SKM-1 treated with dmso at 0.1 percent for 144 hours (cell line): ENCODE measurements around the gene KPNA6.
"Not testable (repeated sequence)": the region's sequence is repeated elsewhere in the genome, so short reads cannot be mapped to it uniquely, and the experiment has no call there.

Source experiments
- DNase-seq: peaks from one replicate; lab custom pipeline; 2025; ENCODE audit not compliant: unreplicated experiment; lab: John Stamatoyannopoulos, UW

The KPNA6 gene

DNA sequence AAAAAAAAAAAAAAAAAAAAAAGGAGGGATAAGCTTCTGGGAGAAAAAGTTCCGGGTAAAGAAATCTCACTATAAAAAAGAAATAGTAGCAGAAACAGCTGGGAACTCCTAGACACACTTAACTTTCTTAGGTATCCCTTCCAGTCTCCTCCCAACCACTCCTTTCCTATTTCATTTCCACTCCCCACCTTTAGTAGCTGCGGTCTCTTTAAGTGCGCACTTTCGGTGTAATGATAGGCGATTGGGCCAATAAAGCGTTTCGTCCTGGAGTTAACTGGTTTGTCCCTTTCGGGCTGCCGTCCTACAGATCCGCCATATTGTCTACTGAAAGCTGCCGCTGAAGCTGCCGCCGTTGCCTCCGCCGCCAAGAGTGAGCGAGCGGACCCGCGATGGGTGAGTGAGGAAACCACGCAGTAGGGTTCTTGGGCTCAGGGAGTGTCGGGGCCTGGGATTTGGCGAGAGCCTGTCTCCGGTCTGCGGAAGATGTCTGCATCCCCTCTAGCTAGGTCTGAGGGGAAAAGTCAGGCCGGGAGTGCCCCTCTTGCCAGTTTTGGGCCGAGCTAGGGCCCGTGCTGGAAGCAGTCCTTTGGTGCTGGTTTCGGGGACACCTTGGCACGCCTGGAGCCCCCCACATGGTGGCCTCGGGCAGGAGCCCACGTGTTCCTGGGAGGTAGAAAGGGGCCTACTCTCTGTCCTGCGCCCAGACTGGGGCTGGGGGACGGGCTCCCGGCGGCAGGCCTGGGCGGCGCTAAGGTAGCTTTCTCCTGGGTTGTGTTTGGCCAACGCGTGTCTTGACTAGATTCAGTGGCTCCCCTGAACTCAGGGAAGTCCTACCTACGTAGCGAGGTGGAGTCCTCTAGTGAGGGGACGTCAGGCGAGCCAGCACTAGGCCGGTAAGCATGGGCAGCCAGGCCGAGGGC is at the start of gene KPNA6:
Gene KPNA6, plus strand, starts transcription at position 315 of the 920 bp plus-strand sequence. Its CDS starts 75 bp downstream, at position 390.
- peak; percentile 92 for DNase-seq

DNA sequence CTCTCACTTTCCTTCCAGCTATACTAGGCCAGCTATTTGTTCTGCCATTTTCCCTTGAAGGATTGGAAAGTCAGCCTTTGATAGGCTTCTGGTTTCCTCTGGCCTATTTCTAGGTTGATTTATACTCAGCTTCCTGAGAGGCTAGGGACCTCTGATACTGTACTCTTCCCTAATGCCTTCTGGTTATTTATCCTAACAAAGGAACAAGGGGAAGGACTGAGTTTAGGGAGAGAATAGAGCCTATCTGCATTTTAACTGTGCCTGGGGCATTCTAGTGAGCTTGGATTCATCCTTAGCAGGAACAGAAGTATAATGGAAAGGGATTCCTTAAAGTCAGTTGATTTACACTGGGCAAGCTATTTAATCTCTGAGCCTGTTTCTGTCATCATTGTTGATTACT is 46.9 kb upstream of the KPNA6 start:
- DNase-seq: no peak

DNA sequence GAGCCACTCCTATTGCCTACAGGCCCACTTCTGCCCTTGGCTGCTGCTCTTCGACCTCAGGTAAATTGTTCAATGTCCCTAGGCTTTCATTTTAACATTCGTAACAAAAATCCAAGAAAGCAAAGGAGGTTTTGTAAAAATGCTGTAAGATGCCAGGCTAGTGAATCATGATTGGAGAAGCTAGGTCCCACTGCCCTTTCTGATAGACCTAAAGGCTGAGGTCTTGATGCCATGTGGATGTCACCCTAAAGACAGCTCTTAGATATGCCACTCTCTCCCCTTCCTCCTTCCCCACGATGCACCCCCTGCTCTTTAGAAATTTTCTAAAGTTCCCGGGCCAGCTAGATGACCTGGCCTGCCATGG is 45.0 kb upstream of the KPNA6 start:
- no peak for DNase-seq

DNA sequence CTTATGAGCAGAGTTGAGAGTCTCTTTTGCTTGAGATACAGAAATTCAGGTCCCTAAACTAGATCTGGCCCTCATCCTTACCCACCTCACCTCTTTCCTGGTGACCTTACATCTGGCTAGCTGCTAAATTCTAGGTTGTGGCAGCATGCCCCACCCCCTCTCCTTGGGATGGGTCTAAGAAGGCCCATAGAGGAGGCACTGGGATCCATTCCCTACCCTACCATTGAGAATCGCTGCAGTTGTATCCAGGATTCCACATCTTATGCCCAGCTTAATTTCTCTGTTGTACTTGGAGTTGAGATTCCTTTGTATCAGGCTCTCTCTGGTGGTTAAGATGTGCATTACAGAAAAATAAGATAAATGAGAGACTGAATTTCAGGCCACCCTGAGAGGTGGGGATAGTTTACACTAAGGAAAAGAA is 44.6 kb upstream of the KPNA6 start:
- peak; percentile 29 for DNase-seq

DNA sequence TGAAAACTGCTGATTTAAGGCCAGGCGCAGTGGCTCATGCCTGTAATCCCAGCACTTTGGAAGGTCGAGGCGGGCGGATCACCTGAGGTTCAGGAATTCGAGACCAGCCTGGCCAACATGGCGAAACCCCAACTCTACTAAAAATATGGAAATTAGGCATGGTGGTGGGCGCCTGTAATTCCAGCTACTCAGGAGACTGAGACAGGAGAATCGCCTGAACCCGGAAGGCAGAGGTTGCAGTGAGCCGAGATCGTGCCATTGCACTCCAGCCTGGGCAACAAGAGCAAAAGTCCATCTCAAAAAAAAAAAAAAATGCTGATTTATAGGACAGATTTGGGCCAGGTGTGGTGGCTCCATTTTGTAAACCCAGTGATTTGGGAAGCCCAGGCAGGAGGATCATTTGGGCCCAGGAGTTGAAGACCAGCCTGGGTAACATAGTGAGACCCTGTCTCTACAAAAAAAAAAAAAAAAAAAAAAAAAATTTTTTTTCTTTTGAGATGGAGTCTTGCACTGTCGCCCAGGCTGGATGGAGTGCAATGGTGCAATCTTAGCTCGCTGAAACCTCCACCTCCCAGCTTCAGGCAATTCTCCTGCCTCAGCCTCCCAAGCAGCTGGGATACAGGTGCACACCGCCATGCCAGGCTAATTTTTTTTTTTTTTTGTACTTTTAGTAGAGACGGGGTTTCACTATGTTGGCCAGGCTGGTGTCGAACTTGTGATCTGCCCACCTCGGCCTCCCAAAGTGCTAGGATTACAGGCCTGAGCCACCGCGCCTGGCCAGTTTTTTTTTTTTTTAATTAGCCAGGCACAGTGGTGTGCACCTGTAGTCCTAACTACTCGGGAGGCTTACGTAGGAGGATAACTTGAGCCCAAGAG is 42.0 kb upstream of the KPNA6 start:
- DNase-seq: not testable (repeated sequence)

DNA sequence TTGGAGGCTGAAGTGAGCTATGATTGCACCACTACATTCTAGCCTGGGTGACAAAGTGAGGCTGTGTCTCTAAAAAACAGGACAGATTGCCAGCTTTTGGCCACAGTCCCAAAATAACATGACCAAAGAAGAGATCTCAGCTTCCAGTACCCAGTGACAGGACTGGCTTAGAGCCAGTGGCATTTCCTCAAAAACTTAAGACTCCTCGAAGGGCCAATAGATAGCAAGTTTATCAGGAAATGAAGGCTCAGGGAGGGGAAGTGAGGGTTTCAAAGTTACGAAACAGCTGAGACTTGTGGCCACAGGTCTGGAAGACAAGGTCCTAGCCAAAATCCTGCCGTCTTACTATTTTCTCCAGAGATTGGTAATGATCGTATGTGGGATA is 41.4 kb upstream of the KPNA6 start:
- peak; percentile 99 for DNase-seq

DNA sequence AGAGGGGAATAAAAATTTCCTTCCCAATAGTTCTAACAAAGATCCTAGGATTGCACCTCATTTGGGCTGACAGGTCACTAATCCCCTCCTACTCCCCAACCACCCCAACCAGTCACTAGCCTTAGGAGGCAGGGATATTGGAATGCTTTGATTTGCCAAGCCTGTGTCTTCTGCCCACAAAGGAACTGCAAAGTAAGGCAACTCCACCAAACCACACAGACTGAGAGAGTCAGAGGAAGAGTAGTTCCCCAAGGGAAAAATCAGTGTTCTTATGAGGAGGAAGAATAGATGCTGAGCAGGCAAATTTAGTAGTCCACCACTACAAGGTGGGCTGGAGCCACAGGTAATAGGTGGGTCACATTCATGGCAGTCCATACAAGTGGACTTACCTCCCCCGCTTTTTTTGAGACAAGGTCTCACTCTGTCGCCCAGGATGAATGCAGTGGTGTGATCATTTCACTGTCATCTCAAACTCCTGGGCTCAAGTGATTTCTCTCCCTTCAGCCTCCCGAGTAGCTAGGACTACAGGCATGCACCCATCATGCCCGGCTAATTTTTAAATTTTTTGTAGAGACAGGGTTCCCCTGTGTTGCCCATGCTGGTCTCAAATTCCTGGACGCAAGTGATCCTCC is 38.8 kb upstream of the KPNA6 start:
- DNase-seq: no peak

DNA sequence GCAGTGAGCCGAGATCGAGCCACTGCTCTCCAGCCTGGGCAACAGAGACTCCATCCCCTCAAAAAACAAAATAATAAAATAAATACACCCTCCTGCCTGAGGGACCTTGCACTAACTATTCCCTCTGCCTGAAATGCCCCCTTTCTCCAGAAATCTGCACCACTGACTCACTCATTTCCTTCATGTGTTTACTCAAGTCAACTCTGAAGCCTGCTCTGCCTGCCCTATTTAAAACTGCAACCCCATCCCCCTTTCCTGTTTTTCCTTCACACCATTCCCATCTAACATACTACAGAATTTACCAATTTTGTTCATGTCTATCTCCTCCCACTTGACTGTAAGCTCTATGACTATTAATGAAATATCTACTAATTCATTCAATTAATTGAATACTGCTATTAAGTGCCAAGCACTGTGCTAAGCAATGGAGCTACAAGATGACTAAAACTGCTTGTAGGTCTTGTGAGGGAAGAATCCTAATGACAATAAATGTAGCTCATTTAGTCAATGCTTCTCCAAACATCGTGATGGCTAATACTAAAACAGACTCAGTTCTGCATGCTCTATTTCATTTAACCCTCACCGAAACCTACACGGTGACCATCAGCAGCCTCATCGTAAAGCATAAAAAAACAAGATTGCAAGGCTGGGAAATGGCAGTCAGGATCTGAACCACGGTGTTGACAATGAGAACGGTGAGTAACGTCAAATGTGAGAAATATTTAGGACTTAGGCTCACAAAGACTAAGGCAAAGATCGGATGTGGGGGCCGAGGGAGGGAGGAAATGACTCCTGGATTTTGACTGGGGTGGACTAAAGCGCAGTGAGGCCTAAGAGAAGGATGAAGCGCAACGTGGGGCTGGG is 35.9 kb upstream of the KPNA6 start:
- no peak for DNase-seq

DNA sequence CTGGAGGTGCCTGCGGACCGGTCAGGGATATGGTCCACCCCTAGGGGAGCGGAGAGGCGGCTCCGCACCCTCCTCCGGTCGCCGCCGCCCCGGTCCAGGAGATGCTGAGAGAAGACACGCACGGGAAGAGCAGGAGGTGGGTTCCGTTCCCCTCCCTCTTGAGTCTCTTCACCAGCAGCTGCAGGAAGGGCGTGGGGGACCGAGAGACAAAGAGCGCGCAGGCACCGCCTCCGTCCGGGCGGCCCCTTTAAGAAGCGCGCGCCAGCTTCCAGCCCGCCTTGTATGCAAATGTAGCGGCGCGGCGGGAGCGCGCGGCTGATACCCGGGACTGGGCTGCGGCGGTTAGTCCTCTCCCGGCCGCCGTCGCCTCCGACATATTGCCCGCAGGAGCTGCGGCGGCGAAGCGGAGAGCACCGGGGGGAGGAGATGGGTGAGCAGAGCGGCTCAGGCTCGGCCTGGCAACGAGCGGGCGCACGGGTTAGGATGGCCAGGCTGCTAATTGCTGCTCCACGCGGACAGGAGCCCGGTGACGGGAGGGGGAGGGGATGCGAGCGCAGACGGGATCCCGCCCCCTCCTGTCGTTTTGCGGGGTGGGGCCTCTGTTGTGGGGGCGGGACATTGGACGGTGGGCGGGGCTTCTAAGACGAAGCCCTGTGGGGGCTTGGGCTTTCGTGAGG is 35.1 kb upstream of the KPNA6 start, which contains the start of gene TMEM39B:
Gene TMEM39B, plus strand, starts transcription at position 318 of the 677 bp plus-strand sequence. Its CDS starts 109 bp downstream, at position 427.
- peak; percentile 94 for DNase-seq

DNA sequence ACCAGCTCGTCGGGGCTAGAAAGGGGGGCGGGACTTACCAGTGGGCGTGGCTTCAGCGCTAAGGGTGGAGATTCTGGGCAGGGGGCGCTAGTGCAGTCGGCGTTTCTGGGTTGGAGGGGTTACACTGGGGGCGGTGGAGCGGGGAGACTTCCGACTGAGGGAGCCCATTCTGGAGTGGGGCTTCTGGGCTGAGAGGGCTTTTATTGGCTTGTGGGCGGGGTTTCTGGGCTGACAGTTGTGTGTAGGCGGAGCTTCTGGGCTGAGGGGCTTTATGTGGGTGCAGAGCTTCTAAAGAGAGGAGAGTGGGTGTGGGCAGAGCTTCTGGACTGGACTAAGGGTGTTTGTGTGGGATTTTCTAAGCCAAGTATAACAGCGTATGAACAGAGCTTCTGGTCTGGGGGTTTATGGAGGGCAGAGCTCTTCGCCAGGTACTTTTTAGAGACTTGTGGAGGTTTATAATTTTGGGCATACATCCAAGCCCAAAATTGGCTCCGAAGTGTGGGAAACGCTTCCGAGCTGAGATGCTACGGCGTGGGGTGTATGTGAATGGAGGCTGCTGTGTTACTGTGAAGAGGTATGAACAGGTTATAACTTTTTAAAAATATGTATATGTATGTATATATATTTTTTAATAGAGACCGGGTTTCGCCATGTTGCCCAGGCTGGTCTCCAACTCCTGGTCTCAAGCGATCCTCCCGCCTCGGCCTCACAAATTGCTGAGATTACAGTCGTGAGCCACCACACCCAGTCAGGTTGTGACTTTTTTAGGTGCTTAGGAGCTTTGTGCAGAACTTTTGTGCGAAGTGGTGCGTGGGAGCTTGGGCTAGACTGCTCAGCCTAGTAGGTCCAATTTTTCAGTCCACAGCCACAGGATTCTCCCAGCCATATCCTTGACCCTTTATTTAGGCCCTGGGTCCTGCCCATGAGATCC is 34.3 kb upstream of the KPNA6 start:
- DNase-seq: no peak

DNA sequence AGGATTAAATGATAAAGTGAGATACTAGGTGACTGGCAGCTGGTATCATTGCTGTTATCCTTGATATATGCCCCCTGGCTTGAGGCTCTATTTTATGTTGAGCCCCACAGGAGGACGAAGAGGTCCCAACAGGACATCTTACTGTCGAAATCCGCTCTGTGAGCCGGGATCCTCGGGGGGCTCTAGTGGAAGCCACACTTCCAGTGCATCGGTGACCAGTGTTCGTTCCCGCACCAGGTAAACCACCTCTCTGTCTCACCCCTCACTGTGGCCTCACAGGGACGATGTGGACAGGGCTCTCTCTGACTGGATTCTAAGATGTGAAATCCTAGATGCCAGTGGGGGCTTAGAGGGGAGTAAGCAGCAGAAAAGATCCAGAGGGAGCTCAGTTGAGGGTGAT is 33.0 kb upstream of the KPNA6 start:
- DNase-seq: no peak

DNA sequence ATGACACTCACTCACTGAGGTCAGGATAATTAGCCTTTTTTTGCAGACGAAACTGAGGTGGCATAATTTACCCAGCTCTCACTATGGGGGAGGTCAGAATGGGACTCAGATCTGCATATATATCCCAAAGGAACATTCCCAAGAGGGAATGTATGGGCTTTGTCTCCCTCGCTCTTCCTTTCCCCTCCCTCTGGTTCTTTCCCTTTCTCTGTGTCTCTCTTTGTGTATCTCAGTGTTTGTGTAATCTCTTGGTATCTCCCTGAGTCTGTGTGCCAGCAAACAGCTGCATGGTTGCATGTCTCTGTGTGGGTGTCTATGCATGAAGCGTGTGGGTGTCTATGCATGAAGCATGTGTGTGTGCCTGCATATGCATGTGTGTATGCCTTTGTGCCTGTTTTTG is 30.4 kb upstream of the KPNA6 start:
- no peak for DNase-seq

DNA sequence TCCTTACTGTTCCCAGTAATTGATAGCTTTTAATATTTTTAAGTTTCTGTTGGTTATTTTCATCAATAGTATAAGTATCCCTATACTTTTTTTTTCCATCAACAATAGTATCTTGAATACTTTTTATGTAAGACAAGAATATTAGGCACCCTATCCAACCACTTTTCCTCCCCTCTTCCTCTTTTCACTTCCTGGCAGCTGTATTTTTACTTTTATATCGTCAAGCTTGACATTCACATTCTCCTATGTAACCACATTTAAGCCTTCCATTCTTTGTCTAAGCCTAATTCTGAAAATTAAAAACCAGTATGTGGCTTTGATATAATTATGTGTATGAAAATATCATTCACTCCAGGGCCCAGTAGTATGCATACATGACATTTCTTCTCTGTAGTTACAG is 25.8 kb upstream of the KPNA6 start:
- no peak for DNase-seq

DNA sequence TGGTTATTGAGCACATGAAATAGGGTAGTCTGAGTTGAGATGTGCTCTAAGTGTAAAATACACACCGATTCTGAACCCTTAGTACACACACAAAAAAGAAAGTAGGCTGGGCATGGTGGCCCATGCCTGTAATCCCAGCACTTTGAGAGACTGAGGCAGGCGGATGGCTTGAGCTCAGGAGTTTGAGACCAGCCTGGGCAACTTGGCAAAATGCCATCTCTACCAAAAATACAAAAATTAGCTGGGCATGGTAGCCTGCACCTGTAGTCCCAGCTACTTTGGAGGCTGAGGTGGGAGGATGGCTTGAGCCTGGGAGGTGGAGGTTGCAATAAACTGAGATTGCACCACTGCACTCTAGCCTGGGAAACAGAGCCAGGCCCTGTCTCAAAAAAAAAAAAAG is 21.5 kb upstream of the KPNA6 start:
- DNase-seq: not testable (repeated sequence)

DNA sequence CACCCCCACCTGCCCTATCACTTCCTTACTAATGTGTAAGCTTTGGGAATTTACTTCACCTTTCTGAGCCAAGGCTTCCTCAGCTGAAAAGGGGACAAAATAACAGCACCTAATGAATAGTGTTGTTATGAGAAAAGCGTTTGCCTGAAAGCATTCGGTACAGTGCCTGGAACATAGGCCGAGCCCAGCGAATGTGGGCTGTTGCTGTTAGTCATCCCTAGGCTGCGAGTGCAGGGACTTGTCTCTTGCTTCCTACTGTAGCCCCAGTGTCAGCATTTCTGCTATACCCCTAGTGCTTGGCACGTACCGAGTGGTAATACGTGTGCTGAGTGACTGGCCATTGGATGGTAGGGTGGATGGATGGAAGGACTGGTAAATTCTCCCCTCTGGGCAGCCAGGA is 16.7 kb upstream of the KPNA6 start:
- no peak for DNase-seq

DNA sequence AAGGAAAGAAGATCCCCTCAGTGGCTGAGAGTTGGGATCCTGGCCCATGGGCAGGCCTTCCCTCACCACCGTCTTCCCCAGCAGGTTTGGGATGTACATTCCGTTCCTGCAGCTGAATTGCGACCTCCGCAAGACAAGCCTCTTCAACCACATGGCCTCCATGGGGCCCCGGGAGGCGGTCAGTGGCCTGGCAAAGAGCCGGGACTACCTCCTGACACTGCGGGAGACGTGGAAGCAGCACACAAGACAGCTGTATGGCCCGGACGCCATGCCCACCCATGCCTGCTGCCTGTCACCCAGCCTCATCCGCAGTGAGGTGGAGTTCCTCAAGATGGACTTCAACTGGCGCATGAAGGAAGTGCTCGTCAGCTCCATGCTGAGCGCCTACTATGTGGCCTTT is 16.3 kb upstream of the KPNA6 start:
- DNase-seq: no peak

DNA sequence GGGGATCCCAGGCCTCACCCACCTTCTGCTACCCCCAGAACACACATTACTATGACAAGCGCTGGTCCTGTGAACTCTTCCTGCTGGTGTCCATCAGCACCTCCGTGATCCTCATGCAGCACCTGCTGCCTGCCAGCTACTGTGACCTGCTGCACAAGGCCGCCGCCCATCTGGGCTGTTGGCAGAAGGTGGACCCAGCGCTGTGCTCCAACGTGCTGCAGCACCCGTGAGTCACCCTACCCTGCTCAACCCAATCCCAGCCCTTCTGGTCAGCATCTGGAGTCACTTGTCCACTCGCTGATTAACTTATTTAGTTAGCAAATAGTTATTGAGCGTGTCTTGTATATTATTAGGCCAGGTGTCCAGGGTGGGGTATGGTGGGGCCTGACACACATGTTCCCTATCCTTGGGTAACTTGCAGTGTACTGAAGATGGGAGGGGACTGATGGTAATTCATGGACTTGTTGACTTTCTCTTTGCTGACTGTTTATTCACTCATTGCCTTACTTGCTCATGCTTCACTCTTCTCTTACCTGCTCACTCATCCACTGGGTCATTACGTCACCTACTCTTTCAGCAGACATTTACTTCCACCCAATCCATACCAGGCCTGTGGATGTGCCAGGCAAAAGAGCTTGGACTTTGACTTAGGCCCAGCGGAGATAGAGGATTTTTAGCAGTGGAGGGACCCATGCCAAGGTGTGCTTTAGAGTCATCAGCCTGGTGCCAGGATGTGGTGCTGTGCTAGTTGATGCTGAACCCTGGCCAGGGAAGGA is 12.9 kb upstream of the KPNA6 start:
- no peak for DNase-seq

DNA sequence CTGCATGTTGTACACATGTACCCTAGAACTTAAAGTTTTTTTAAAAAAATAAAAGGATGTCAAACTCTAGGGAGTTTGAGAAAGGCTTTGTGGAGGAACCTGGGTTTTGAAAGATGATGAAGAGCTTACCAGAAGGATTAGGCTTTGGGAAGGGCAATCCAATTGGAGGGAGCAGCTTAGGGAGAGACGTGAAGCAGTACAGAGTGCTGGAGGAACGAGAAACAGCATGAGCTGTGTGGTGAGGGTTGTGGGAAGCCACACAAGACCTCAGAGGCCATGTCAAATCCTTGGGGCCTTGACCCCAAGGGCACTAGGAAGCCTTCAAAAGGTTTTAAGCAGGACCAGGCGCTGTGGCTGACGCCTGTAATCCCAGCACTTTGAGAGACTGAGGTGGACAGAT is 8.4 kb upstream of the KPNA6 start:
- DNase-seq: no peak
